NCI-H2171 (cell line): ENCODE results near the gene MT1B.

ENCODE experiments used
- DNase-seq: peaks from one replicate; lab custom pipeline; 2025; lab: John Stamatoyannopoulos, UW

The MT1B gene

GRCh38 chr16:56684926-56685590, 33.4 kb downstream of the MT1B start:
- DNase-seq, result no peak

- no peak for DNase-seq
These were observed 35.1 kb downstream of the MT1B start for GRCh38 chr16:56686758-56687157.

GRCh38 chr16:56688762-56689161, 37.1 kb downstream of the MT1B start:
- DNase-seq, result no peak

- no peak for DNase-seq
These were observed 37.5 kb downstream of the MT1B start for GRCh38 chr16:56689171-56689570.

- no peak for DNase-seq
These were observed 38.9 kb downstream of the MT1B start for GRCh38 chr16:56690420-56691122.

GRCh38 chr16:56691885-56692284, 40.2 kb downstream of the MT1B start:
- DNase-seq, result no peak

- DNase-seq, result no peak
These were observed 43.6 kb downstream of the MT1B start for GRCh38 chr16:56695246-56695645.

- no peak for DNase-seq
These were observed 45.9 kb downstream of the MT1B start for GRCh38 chr16:56697456-56698155.

GRCh38 chr16:56700195-56700594, 48.5 kb downstream of the MT1B start:
- DNase-seq, result no peak

- DNase-seq, result no peak
These were observed 48.9 kb downstream of the MT1B start for GRCh38 chr16:56700631-56701030.

- DNase-seq, result no peak
These were observed 49.8 kb downstream of the MT1B start for GRCh38 chr16:56701534-56701933.
